GM21381 (cell line): ENCODE results near the gene TEX44.

ENCODE experiments used
- ATAC-seq: cut with Tn5 transposase; IDR thresholded peaks from one replicate; pipeline ENCODE4 v1.9.1; 2021; ENCODE audit warnings: mild to moderate bottlenecking, moderate library complexity; ENCODE audit not compliant: unreplicated experiment

Gene TEX44

GRCh38 chr2:231633241-231633976, 40.7 kb downstream of the TEX44 start:
- ATAC-seq = no peak

GRCh38 chr2:231634412-231634811, 41.7 kb downstream of the TEX44 start:
- ATAC-seq = no peak

DNA sequence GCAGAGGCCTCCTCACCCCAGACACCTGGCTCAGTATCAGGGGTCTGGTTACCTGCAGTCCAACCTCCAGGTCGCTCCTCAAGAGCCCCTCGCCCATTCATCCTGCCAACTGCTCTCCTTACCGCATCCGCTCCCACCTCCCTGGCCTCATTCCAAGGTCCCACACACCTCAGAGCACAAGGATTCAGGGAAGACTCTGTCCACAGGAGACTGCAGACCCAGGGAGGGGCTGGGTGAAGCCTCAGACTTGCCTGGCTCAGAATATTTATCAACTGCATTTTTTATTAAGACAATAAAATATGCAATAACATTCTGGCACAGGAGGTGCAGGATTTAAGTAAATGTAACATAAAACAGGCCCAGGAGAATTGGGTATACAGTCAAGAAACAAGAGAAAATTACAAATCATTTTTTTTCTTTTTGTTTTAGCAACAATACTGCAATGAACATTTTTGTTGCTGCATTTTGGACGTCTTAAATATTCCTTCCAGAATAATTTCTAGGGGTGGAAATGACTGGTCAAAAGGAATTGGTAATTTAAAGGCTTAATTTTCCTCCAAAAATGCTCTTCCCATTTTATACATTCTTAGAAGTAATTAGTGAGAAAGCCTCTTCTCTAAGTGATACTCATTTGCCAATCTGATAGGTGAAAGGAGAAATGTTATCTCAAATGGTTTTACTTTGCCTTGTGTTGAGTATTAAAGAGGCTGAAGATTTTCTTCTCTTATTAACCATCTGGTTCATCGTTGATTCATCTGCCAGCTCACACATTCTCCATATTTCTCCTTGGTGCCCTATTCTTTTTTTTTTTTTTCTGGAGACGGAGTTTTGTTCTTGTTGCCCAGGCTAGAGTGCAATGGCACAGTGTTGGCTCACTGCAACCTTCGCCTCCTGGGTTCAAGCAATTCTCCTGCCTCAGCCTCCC, 42.5 kb downstream of the TEX44 start:
- no peak for ATAC-seq

- no peak for ATAC-seq
These were observed 47.6 kb downstream of the TEX44 start for GRCh38 chr2:231640241-231640640.

DNA sequence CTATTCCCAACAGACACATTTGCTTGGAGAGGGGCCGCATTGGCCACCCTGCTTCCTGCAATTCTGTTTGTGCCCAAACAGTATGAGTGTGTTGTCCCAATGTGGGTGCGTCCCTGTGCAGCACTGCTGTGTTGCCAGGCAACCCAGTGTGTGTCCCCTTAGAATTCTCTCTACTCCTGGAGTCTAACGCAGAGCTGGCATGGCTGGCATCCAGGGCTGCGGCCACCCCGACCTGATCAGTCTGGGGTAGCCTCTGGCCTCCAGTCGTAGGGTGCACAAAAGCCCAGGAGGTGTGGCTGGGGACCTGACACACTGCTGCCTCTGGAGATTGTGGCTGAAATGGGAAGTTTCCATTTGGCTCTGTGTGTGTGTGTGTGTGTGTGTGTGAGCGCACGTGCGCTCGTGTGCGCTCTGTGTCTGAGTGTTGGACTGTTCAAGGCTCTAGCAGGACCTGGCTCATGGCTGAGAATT, 48.0 kb downstream of the TEX44 start:
- no peak for ATAC-seq

DNA sequence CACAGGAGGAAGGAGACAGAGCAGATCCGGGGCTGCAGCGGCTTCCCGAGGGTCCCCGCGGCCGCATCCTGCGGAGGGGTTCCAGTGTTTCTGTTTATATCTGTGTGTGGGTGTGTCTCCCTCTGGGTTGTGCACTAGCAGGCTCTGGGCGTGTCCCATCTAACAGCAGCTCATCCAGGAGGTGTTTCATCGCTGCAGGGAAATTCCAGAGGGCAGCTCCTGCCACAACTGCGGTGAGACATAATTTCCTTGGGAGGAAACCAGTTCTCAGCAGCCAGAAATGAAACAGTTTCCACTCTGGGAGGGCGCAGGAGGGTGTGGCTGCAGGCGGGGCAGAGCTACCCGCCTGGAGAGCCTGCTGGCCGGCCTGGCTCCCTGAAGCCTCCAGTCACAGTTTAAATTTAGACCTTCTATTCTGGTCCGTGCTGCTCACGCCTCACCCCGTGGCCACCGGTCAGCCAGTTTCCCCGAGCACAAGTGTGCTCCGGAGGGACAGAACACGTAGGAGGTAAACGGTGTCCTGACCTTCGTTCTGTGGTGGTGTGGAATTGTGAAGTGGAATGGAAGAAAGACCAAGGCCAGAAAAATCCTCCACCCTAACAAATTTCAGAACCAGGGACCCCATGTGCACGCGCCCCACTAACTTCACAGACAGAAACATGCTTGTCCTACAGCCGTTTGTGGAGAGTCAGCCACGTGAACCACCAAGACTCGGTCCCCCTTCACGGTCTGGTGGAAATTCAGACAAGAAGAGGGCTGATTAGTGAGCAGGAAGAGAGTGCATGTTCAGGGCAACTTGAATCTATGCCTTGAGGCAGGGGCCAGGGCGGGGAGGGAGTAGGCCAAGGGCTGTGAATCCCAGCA, 50.2 kb downstream of the TEX44 start:
- ATAC-seq = peak; percentile 66

DNA sequence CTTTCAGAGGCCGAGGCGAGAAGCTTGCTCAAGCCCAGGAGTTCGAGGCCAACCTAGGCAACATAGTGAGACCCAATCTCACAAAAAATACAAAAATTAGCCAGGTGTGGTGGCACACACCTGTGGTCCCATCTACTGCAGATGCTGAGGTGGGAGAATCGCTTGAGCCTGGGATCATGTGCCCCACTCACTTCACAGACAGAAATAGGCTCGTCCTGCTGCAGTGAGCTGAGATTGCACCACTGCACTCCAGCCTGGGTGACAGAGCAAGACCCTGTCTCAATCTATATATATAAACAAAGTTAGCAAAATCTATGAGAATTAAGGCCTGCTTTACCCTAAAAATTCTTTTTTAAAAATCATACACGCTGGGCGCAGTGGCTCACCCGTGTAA, 50.8 kb downstream of the TEX44 start:
- no peak for ATAC-seq
